HG03064 (cell line): ENCODE results near the gene RAB24.
"Not testable (repeated sequence)": the region's sequence is repeated elsewhere in the genome, so short reads cannot be mapped to it uniquely, and the experiment has no call there.

ENCODE experiments used
- ATAC-seq: cut with Tn5 transposase; IDR thresholded peaks from one replicate; pipeline ENCODE4 v1.9.1; 2021; ENCODE audit warnings: low read depth; ENCODE audit not compliant: unreplicated experiment

Gene RAB24

GRCh38 chr5:177303121-177303924, at the start of gene RAB24, which contains the start of gene PRELID1:
TSS of gene RAB24 (minus strand) at chr5:177303719. CDS start at chr5:177303288, 431 bp downstream.
TSS of gene PRELID1 (plus strand) at chr5:177303799. CDS start at chr5:177303986, 187 bp downstream.
- peak; percentile 52 for ATAC-seq

DNA sequence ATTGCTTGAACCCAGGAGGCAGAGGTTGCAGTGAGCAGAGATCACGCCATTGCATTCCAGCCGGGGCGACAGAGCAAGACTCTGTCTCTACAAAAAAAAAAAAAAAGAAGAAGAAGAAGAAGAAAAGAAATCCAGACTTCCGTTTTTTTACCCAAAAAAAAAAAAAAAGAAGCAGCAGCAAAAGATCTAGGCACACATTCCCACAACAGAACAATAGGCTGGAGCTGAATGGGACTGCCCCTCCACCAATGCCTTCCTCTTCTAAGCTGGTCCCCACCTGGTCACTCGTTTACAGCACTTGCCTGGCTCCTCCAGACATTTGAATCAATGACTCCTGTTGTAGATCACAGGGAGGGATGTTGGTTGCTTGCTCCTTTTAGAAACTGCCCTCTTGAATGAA, 49.6 kb upstream of the RAB24 start:
- no peak for ATAC-seq

GRCh38 chr5:177351392-177352329, 48.1 kb upstream of the RAB24 start, which contains the start of gene LMAN2:
TSS of gene LMAN2 (minus strand) at chr5:177351668. CDS start at chr5:177351647, 21 bp downstream.
- ATAC-seq: peak; percentile 94

DNA sequence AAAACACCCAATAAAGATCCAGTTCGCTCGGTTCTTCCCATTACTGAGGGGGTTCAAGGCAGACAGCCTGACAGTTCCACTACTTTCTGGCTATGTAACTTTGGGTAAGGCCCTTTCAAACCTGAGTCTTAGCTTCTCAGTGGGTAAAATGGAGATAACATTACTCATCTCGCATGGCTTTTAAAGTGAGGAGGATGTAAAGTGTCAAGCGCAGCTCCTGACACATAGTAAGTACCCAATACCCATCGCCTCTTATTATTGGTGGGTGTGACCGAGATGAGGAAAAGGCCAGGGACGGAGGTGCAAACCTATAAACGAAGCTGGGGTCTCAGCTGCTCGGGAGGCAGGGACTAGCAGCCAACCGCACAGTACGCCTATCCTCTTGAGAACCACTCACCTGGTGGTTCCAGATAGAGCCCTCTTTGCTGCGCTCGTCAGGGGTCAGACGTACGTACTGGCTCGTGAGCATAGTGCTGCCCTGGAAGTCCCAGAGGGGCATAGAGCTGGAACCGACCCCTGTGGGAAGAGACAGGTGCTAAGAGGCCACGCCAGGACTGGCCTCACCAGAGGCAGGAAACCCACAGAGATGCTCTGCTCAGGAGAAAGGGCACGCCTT, 47.4 kb upstream of the RAB24 start:
- peak; percentile 13 for ATAC-seq

DNA sequence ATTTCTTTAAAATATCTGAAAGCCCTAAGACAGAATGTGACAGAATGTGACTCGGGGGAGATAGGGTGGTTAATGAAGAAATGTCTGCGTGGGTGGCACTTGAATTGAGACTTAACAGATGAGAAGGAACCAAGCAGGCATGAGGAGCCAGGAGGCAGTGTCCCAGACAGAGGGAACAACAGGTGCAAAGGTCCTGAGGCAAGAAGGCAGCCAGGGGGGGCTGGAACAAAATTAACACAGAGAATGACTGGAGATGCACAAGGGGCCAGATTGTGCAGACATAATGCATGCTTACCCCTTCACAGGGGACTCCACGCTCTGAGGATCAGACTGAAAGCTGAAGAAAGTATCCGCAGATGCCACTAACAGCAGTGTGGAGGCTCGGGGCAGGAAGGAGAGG, 46.2 kb upstream of the RAB24 start:
- no peak for ATAC-seq

- no peak for ATAC-seq
Observed at GRCh38 chr5:177349362-177349647, 45.8 kb upstream of the RAB24 start.

DNA sequence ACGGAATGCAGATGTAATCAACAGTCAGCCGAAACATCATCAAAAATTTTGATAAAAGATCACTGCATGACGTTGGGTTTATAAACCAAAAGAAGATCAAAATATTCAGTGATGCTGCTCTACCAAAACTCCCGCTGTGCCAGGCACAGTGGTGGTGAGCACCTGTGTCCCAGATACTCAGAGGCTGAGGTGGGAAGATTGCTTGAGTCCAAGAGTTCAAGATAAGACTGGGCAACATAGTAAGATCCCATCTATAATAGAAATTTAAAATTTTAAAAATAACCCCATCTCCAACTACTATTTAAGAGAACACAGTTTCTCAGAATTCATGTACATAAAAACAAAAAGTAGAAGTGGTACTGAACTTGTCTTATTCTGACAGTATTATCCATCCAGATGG, 44.2 kb upstream of the RAB24 start:
- ATAC-seq: no peak

- ATAC-seq: no peak
Observed at GRCh38 chr5:177346820-177347219, 43.3 kb upstream of the RAB24 start.

DNA sequence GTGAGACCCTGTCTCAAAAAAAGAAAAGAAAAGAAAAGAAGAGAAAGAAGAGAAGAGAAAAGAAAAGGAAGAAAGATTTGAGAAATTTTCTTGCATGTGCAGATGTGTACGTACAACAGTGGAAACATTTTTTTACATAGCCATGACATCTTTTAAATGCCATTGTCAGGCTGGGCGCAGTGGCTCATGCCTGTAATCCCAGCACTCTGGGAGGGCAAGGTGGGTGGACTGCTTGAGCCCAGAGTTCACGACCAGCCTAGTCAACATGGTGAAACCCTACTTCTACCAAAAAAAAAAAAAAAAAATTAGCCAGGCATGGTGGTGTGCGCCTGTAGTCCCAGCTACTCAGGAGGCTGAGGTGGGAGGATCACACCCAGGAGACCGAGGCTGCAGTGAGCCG, 41.4 kb upstream of the RAB24 start:
- no peak for ATAC-seq

DNA sequence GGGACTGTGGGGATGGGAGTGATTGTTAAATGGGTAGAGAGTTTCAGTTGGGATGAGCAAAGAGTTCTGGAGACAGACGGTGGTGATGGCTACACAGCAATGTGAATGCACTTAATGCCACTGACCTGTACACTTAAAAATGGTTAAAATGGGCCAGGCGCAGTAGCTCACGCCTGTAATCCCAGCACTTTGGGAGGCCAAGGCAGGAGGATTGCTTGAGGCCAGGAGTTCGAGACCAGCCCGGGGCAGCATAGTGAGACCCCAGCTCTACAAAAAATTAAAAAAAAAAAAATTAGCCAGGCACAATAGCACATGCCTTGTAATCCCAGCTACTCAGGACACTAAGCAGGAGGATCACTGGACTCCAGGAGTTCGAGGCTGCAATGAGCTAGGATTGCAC, 40.3 kb upstream of the RAB24 start:
- no peak for ATAC-seq

GRCh38 chr5:177343000-177343399, 39.5 kb upstream of the RAB24 start:
- ATAC-seq: not testable (repeated sequence)

GRCh38 chr5:177339107-177339638, 35.7 kb upstream of the RAB24 start:
- ATAC-seq: no peak

DNA sequence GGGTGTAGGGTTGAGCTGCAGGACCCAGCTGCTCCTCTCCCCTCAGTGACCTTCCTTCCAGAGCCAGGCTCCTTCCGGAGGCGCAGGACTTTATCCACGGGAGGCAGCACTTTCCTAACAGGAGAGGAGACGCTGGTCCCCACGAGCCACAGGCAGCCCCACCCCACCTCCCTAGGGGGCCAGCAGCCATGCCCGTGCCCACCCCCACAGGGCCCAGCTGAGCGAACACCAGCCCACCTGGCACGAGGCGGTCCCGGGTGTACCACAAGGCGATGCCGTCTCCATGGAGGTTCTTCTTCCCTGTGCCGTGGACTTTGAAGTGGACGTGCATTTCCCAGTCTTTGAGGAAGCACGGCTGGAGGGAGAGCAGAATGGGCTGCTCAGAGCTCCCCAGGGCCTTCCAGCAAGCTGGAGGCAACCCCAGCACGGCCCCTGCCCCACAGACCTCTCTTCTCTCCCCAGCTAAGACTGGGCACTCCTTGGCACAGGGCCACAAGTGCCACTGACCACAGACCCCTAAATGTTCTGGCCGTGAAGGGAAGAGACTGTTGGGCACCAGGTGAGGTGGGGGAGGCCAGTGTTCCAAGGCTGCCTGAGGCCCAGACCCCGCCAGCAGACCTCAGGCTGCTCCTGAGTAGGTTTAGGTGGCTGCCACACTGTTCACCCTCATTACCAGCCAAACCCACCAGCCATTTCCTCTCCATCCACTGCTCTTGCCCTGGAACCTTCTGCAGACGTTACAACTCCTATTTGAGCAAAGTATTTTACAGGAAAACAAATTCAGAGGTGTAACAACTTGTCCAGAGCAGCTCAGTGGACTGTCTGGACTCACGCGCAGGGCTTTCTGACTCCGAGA, 35.0 kb upstream of the RAB24 start:
- no peak for ATAC-seq

- ATAC-seq: no peak
Observed at GRCh38 chr5:177336603-177337494, 33.3 kb upstream of the RAB24 start.

- ATAC-seq: no peak
Observed at GRCh38 chr5:177336112-177336511, 32.6 kb upstream of the RAB24 start.

DNA sequence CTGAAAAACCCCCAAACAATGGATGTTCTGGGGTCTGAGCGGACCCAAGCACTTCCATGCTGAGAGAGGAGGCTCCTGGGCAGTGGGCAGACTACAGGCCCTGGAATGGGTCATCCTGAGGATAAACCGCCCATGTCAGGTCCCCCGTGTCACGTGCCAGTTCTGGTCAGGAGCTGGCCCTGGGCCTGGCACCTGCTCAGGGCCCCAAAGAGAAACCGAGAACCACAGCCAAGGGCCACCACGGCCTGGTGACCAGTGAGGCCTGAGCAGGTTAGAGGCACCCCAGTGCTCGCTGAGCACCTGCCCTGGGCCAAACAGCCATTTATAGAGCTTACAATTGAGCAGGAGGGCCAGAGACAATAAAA, 32.2 kb upstream of the RAB24 start:
- ATAC-seq: no peak

DNA sequence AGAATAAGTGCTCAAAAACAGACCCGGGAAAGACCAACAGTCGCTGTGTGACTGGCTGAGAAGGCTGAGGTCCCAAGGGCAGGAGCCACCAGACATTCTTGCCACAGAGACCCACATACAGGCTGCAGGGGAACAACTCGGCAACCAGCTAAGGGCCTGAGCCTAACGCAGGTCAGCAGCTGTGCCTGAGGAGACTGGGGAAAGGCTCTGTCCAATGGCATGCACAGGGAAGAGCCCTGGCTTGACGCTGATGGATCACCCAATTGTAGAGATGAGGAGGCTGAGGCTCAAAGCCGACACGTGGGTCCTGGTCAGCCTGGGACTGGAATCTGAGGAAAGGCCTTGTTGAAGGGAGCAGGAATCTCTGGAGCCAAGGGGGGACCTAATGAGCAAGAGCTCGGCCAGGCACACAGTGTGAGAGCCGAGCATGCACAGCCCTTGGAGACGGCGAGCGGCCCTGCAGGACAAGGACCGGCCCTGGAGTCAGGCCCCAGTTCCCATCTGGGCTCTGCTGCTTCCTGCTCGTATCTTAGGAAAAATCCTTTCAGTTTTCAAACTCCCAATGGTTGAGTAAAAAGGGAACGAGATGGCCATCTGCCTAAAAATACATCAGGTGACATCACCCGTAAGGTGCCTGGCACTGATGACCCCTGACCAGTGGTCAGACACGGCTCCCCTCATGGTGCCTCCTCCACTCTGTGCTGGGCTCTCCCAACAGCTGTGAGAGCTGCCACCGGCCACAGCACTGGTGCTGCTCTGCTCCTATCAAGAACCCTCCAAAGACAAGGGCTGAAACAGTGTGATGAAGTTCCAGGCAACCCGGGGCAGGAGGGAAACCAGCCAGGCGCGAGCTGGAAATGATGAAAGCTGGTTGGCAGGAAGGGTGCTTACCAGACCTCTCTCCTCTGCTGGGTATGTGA, 31.5 kb upstream of the RAB24 start:
- ATAC-seq: no peak

GRCh38 chr5:177334155-177334551, 30.6 kb upstream of the RAB24 start:
- ATAC-seq: no peak
